ENCODE results near the gene NFYB. TPM values are rescaled to one million over a fixed set of nuclear protein-coding genes. Genes with fewer than 3 reads are reported as not detected.

The NFYB gene
- total and polyA plus RNA-seq, 9 of the 15 experiments (the other 6 are each of a cell fraction or from before 2014, with no cell fraction given) = 14.5 to 51.5 (median 32.3) TPM

- no peak for TF ChIP-seq RREB1 (CRISPR knock-in tag; IDR thresholded peaks at IDR 0.05)
- no peak for TF ChIP-seq SETDB1 (IDR thresholded peaks at IDR 0.05; ENCODE audit: low read length)
- TF ChIP-seq ZNF583 (CRISPR knock-in tag; IDR thresholded peaks at IDR 0.05) = no peak
- no peak for TF ChIP-seq HES1 (IDR thresholded peaks at IDR 0.05; ENCODE audit: low read depth)
Measured at GRCh38 chr12:104143918-104144317, 5.9 kb upstream of the NFYB start (continued).

- no peak for DNase-seq (ENCODE audit: extremely low read depth in 1 of 4, low spot score in 3 of 4)
- CTCF ChIA-PET (ENCODE audit: low intra/inter-chr PET ratio) = no interaction called here
- intact Hi-C loops (cut with micrococcal nuclease) = no loop called here
- H3K9me1 ChIP-seq (ENCODE audit: control insufficient read depth, insufficient read depth, low read length) = no peaks in the 10 kb centered on the region
- H3K27ac ChIP-seq (ENCODE audit: extremely low read depth, low read depth, low read length) = no peak overlapping the region
- peaks cover 9 to 12% of the 10 kb centered on the region in 2 experiments; a peak in 4 of 5 replicates for H3K4me1 ChIP-seq (replicated peaks in 1 of 2; ENCODE audit: control insufficient read depth in 2 of 2, insufficient read depth in 2 of 2, low read length in 2 of 2)
- H3K79me2 ChIP-seq (ENCODE audit: control insufficient read depth, insufficient read depth, low read length) = no peaks in the 10 kb centered on the region
- BruUV-seq (replicated peaks) = no TSS peak
- H3K4me2 ChIP-seq (ENCODE audit: insufficient read depth, low read length) = no peak overlapping the region
- no peak overlapping the region for H3K4me3 ChIP-seq
- no peaks in the 10 kb centered on the region for H4K20me1 ChIP-seq (replicated peaks; ENCODE audit: control insufficient read depth, insufficient read depth, low read length)
- no peak for ATAC-seq
- H3K9ac ChIP-seq (ENCODE audit: insufficient read depth in 1 of 2, low read depth in 2 of 2, low read length in 2 of 2) = no peak overlapping the region
- TF ChIP-seq HNRNPH1 (optimal IDR thresholded peaks at IDR 0.05; ENCODE audit: low read depth, low read length) (no peak), SP2 (IDR thresholded peaks at IDR 0.05; ENCODE audit: extremely low read depth, low read depth, low read length, poor library complexity, severe bottlenecking) (no peak), MYBL2 (IDR thresholded peaks at IDR 0.05; ENCODE audit: low read depth) (no peak), MYBL2 (CRISPR knock-in tag; IDR thresholded peaks at IDR 0.05; ENCODE audit: borderline replicate concordance) (no peak), ZNF274 (IDR thresholded peaks at IDR 0.05; ENCODE audit: borderline replicate concordance, low read depth, low read length) (no peak), ZKSCAN1 (IDR thresholded peaks at IDR 0.05; ENCODE audit: low read depth, low read length) (peak; percentile 78; the same call in 1 of the 2 replicates), KDM2B (CRISPR knock-in tag; IDR thresholded peaks at IDR 0.05) (no peak)
- POLR2A ChIA-PET = no interaction called here
- no peaks in the 10 kb centered on the region; a peak in 1 of 5 replicates for H3K27me3 ChIP-seq (ENCODE audit: control insufficient read depth in 2 of 2, insufficient read depth in 2 of 2, low read length in 2 of 2)
- no peaks in the 10 kb centered on the region for H3K9me3 ChIP-seq (replicated peaks; ENCODE audit: control insufficient read depth, insufficient read depth, low read depth, low read length)
- no peak overlapping the region for H2AFZ ChIP-seq (ENCODE audit: low read depth, low read length)
- no peaks in the 10 kb centered on the region for H3K36me3 ChIP-seq (ENCODE audit: control insufficient read depth, insufficient read depth, low read length)
- no peak for FAIRE-seq
- in situ Hi-C loops (cut with MboI) = no loop called here
Measured at GRCh38 chr12:104143002-104143401, 5.0 kb upstream of the NFYB start.

All from K562 (cell line).